SK-N-SH treated with all-trans-retinoic acid at 6 μM for 48 hours (cell line): Measurements from ENCODE around the gene ADARB2.

Experiments used
- ATAC-seq: fragments of 200-7000 bp; cut with Tn5 transposase; 3 replicates; pipeline ENCODE4 v1.9.1; 2020; ENCODE audit warnings: mild to moderate bottlenecking, moderate library complexity
- ARNTL ChIP-seq: fragments of 450-650 bp; formaldehyde crosslinking; IDR thresholded peaks from 2 replicates; pipeline ENCODE4 v1.5.0; 2020; ENCODE audit warnings: low read depth, mild to moderate bottlenecking, moderate library complexity, borderline replicate concordance
- CREB5 ChIP-seq: fragments of 250-450 bp; sonication (Bioruptor Pico); IDR thresholded peaks from 2 replicates; pipeline ENCODE4 v1.5.1; 2020; ENCODE audit warnings: low read depth, mild to moderate bottlenecking, moderate library complexity
- CSDC2 ChIP-seq: fragments of 250-450 bp; sonication (Bioruptor Pico); IDR thresholded peaks from 2 replicates; pipeline ENCODE4 v1.5.0; 2020; ENCODE audit warnings: mild to moderate bottlenecking, moderate library complexity
- CSRNP3 ChIP-seq: fragments of 250-450 bp; sonication (Bioruptor Pico); IDR thresholded peaks from 2 replicates; pipeline ENCODE4 v1.5.1; 2021; ENCODE audit warnings: mild to moderate bottlenecking, moderate library complexity
- ESRRG ChIP-seq: fragments of 250-450 bp; sonication (Bioruptor Pico); IDR thresholded peaks from 2 replicates; pipeline ENCODE4 v1.6.1; 2021; ENCODE audit warnings: mild to moderate bottlenecking
- GLIS3 ChIP-seq: fragments of 250-450 bp; sonication (Bioruptor Pico); IDR thresholded peaks from 2 replicates; pipeline ENCODE4 v1.5.0; 2020; ENCODE audit warnings: mild to moderate bottlenecking, moderate library complexity
- ISL1 ChIP-seq: fragments of 250-450 bp; sonication (Bioruptor Pico); IDR thresholded peaks from 2 replicates; pipeline ENCODE4 v2.1.2; 2022; ENCODE audit warnings: mild to moderate bottlenecking, moderate library complexity
- OSR1 ChIP-seq: fragments of 250-450 bp; sonication (Bioruptor Pico); IDR thresholded peaks from 2 replicates; pipeline ENCODE4 v1.8.0; 2022; ENCODE audit warnings: moderate library complexity, mild to moderate bottlenecking, inconsistent platforms
- PATZ1 ChIP-seq: fragments of 250-450 bp; sonication (Bioruptor Pico); IDR thresholded peaks from 2 replicates; pipeline ENCODE4 v1.8.0; 2020; ENCODE audit warnings: mild to moderate bottlenecking, moderate library complexity, borderline replicate concordance
- POU6F1 ChIP-seq: fragments of 250-450 bp; sonication (Bioruptor Pico); IDR thresholded peaks from 2 replicates; pipeline ENCODE4 v1.8.0; 2021; ENCODE audit warnings: low read depth, mild to moderate bottlenecking, moderate library complexity, borderline replicate concordance
- PPARA ChIP-seq: fragments of 250-450 bp; sonication (Bioruptor Pico); IDR thresholded peaks from 2 replicates; pipeline ENCODE4 v1.5.0; 2020; ENCODE audit warnings: mild to moderate bottlenecking, borderline replicate concordance
- RARB ChIP-seq: fragments of 250-450 bp; sonication (Bioruptor Pico); IDR thresholded peaks from 2 replicates; pipeline ENCODE4 v1.8.0; 2021; ENCODE audit warnings: mild to moderate bottlenecking, moderate library complexity
- SNAI2 ChIP-seq: fragments of 250-450 bp; sonication (Bioruptor Pico); IDR thresholded peaks from 2 replicates; pipeline ENCODE4 v1.5.0; 2020; ENCODE audit warnings: mild to moderate bottlenecking, moderate library complexity
- TCF4 ChIP-seq: fragments of 250-450 bp; sonication (Bioruptor Pico); IDR thresholded peaks from 2 replicates; pipeline ENCODE4 v1.8.0; 2021; ENCODE audit warnings: mild to moderate bottlenecking, moderate library complexity, borderline replicate concordance
- TSHZ2 ChIP-seq: fragments of 250-450 bp; sonication (Bioruptor Pico); IDR thresholded peaks from 2 replicates; pipeline ENCODE4 v1.5.0; 2020; ENCODE audit warnings: mild to moderate bottlenecking, moderate library complexity
- ZFP3 ChIP-seq: fragments of 250-450 bp; sonication (Bioruptor Pico); IDR thresholded peaks from 2 replicates; pipeline ENCODE4 v1.5.0; 2020; ENCODE audit warnings: mild to moderate bottlenecking, moderate library complexity
- ZFP30 ChIP-seq: fragments of 450-650 bp; formaldehyde crosslinking; IDR thresholded peaks from 2 replicates; pipeline ENCODE4 v1.5.0; 2022; ENCODE audit warnings: mild to moderate bottlenecking, moderate library complexity
- ZNF565 ChIP-seq: fragments of 450-650 bp; formaldehyde crosslinking; conservative IDR thresholded peaks from 2 replicates; pipeline ENCODE4 v1.5.0; 2020; ENCODE audit warnings: low read depth, mild to moderate bottlenecking, moderate library complexity
- ZNF70 ChIP-seq: fragments of 450-650 bp; formaldehyde crosslinking; IDR thresholded peaks from 2 replicates; pipeline ENCODE4 v1.5.0; 2020; ENCODE audit warnings: mild to moderate bottlenecking, moderate library complexity
- ZNF8 ChIP-seq: fragments of 450-650 bp; formaldehyde crosslinking; IDR thresholded peaks from 2 replicates; pipeline ENCODE4 v1.5.0; 2020; ENCODE audit warnings: mild to moderate bottlenecking, moderate library complexity

ADARB2 gene

DNA sequence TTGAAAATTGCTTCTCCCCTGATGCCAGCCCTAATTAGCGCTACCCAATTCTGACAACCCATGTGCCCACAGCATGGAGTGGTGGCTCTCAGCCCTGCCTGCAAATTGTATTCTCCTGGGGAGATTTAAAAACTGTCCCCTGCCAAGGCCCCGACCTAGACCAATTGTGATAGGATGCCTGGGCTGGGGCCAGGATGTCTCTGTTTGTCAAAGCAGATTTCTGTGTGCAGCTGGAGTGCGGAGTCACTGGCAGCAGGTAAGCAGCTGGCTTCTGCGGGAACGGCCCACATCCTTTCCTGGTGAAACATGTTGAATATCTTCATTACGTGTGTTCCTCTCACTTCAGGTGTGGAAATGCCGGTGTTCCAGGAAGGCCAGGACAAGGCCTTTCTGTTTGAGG, 442.6 kb downstream of the ADARB2 start (continued):
- TF ChIP-seq PATZ1 (CRISPR knock-in tag): no peak
- TF ChIP-seq GLIS3 (CRISPR knock-in tag): no peak
- no peak for TF ChIP-seq ARNTL (CRISPR knock-in tag)
- TF ChIP-seq RARB (CRISPR knock-in tag): no peak
- TF ChIP-seq ISL1 (CRISPR knock-in tag): no peak
- no peak for TF ChIP-seq ZFP30 (CRISPR knock-in tag)

GRCh38 chr10:1293636-1294435, 443.5 kb downstream of the ADARB2 start:
- TF ChIP-seq TCF4 (CRISPR knock-in tag) (peak; percentile 97), ARNTL (CRISPR knock-in tag) (no peak), ZNF565 (CRISPR knock-in tag) (no peak), SNAI2 (no peak), PPARA (CRISPR knock-in tag) (no peak), ISL1 (CRISPR knock-in tag) (peak; percentile 26; the same call in 1 of the 2 replicates), TSHZ2 (CRISPR knock-in tag) (peak; percentile 92), GLIS3 (CRISPR knock-in tag) (peak; percentile 9; the same call in 1 of the 2 replicates), CSRNP3 (CRISPR knock-in tag) (0 out of 2 replicates have a peak, but pooled peaks have one; percentile 10), ZNF70 (peak; percentile 56; the same call in 1 of the 2 replicates)
- peak; percentile 37; the same call in 1 of the 3 replicates for ATAC-seq

GRCh38 chr10:1293157-1293556, 444.2 kb downstream of the ADARB2 start:
- no peak for TF ChIP-seq ZFP3 (CRISPR knock-in tag)
- TF ChIP-seq CREB5: no peak
- no peak for TF ChIP-seq PPARA (CRISPR knock-in tag)
- no peak for TF ChIP-seq CSRNP3 (CRISPR knock-in tag)
- TF ChIP-seq PATZ1 (CRISPR knock-in tag): no peak
- no peak for TF ChIP-seq ESRRG (CRISPR knock-in tag)
- no peak for TF ChIP-seq SNAI2
- TF ChIP-seq CSDC2 (CRISPR knock-in tag): no peak
- no peak for TF ChIP-seq ZNF8 (CRISPR knock-in tag)
- TF ChIP-seq POU6F1 (CRISPR knock-in tag): no peak
- no peak for TF ChIP-seq GLIS3 (CRISPR knock-in tag)
- no peak for TF ChIP-seq OSR1 (CRISPR knock-in tag)
- no peak; the same call in 2 of the 3 replicates for ATAC-seq
